HEK293 (cell line): ENCODE results near the gene SLC9A9.

ENCODE experiments used
- TCF7L2 ChIP-seq: IDR thresholded peaks from 2 replicates; pipeline ENCODE4 v1.6.1; 2011; ENCODE audit warnings: low read depth, mild to moderate bottlenecking, inconsistent platforms, low read length, moderate library complexity, borderline replicate concordance
- TRIM28 ChIP-seq: IDR thresholded peaks from 2 replicates; pipeline ENCODE4 v1.6.1; 2011; ENCODE audit warnings: low read length, control low read depth, borderline replicate concordance
- ZBTB7A ChIP-seq: fragments of 450-650 bp; formaldehyde crosslinking; IDR thresholded peaks from 2 replicates; pipeline ENCODE4 v1.5.1; 2016; ENCODE audit warnings: low read depth, missing biosample characterization, missing genetic modification characterization
- ZNF138 ChIP-seq: fragments of 450-650 bp; formaldehyde crosslinking; IDR thresholded peaks from 2 replicates; pipeline ENCODE4 v1.5.1; 2016; ENCODE audit warnings: missing biosample characterization, missing genetic modification characterization, borderline replicate concordance
- ZNF2 ChIP-seq: fragments of 450-650 bp; formaldehyde crosslinking; IDR thresholded peaks from 2 replicates; pipeline ENCODE4 v1.5.1; 2016; ENCODE audit warnings: missing biosample characterization, missing genetic modification characterization
- ZNF394 ChIP-seq: fragments of 450-650 bp; formaldehyde crosslinking; IDR thresholded peaks from 2 replicates; pipeline ENCODE4 v1.5.1; 2016; ENCODE audit warnings: missing biosample characterization, missing genetic modification characterization, mild to moderate bottlenecking, moderate library complexity, borderline replicate concordance
- ZNF792 ChIP-seq: fragments of 450-650 bp; formaldehyde crosslinking; IDR thresholded peaks from 2 replicates; pipeline ENCODE4 v1.5.1; 2016; ENCODE audit warnings: missing biosample characterization, missing genetic modification characterization
- TF ChIP-seq, protein P1 (sequence below): fragments of 450-650 bp; formaldehyde crosslinking; IDR thresholded peaks from 2 replicates; pipeline ENCODE4 v1.5.1; 2016; ENCODE audit warnings: missing biosample characterization, missing genetic modification characterization

DNA sequence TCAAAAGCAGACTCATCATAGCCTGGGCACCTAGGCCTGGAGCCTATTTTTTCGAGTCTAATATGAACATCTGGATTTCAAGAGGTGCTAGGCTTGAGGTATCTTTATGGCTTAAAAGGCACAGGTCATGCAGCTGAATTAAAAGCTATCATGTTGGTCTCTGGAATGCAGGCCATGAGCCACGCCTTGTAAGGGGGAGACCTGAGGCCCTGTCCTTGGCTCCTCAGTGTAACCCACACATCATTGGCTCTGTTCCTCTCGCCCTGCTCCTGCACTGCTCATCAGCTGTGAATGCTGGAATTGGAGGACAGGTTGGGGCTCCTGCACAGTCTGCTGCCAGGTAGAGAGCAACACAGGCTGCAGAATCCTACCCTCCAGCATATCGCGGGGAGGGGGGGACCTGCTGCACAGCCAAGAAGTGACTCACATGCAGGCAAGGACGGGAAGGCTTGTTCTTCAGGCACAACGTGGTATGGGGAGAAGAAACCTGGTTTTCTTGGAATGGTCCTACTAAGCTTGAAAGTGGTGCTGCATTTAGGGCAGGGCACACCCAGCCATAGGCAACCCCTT, 582.7 kb downstream of the SLC9A9 start:
- TF ChIP-seq ZNF138 (no peak), ZNF792 (no peak), ZNF2 (tag by site-specific recombination) (no peak), TRIM28 (no peak), TCF7L2 (no peak), ZBTB7A (tag by site-specific recombination) (no peak), ZNF394 (tag by site-specific recombination) (no peak)
- TF ChIP-seq, protein P1, sequence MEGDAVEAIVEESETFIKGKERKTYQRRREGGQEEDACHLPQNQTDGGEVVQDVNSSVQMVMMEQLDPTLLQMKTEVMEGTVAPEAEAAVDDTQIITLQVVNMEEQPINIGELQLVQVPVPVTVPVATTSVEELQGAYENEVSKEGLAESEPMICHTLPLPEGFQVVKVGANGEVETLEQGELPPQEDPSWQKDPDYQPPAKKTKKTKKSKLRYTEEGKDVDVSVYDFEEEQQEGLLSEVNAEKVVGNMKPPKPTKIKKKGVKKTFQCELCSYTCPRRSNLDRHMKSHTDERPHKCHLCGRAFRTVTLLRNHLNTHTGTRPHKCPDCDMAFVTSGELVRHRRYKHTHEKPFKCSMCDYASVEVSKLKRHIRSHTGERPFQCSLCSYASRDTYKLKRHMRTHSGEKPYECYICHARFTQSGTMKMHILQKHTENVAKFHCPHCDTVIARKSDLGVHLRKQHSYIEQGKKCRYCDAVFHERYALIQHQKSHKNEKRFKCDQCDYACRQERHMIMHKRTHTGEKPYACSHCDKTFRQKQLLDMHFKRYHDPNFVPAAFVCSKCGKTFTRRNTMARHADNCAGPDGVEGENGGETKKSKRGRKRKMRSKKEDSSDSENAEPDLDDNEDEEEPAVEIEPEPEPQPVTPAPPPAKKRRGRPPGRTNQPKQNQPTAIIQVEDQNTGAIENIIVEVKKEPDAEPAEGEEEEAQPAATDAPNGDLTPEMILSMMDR (tag by site-specific recombination), result no peak
